Measurements from ENCODE around the gene WNT7B.

WNT7B gene

DNA sequence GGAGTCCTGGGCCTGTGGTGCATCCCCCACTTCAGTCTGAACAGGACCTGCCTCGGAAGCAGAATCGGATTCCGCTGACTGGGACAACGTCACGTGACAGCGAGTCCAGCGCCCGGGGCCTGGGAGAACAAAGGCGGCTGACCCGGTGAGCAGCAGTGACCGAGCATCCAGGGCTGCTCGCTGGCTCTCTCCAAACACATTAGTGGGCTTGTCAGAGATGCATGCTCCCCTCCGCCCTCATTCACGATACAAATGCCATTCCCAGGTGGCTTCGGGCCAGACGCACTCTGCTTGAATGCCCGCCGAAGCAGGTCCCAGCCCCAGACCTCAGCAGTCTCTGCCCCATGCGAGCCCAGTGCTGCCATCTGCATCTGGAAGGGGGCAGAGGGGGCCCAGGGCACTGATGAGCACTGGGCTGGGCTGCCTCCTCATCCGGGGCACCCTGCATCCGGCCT lies 91.0 kb downstream of the WNT7B start:
- TF ChIP-seq, protein P1, sequence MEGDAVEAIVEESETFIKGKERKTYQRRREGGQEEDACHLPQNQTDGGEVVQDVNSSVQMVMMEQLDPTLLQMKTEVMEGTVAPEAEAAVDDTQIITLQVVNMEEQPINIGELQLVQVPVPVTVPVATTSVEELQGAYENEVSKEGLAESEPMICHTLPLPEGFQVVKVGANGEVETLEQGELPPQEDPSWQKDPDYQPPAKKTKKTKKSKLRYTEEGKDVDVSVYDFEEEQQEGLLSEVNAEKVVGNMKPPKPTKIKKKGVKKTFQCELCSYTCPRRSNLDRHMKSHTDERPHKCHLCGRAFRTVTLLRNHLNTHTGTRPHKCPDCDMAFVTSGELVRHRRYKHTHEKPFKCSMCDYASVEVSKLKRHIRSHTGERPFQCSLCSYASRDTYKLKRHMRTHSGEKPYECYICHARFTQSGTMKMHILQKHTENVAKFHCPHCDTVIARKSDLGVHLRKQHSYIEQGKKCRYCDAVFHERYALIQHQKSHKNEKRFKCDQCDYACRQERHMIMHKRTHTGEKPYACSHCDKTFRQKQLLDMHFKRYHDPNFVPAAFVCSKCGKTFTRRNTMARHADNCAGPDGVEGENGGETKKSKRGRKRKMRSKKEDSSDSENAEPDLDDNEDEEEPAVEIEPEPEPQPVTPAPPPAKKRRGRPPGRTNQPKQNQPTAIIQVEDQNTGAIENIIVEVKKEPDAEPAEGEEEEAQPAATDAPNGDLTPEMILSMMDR (IDR thresholded peaks at IDR 0.05) = no peak
- TF ChIP-seq ZFX (IDR thresholded peaks at IDR 0.05; ENCODE audit: borderline replicate concordance) = no peak

DNA sequence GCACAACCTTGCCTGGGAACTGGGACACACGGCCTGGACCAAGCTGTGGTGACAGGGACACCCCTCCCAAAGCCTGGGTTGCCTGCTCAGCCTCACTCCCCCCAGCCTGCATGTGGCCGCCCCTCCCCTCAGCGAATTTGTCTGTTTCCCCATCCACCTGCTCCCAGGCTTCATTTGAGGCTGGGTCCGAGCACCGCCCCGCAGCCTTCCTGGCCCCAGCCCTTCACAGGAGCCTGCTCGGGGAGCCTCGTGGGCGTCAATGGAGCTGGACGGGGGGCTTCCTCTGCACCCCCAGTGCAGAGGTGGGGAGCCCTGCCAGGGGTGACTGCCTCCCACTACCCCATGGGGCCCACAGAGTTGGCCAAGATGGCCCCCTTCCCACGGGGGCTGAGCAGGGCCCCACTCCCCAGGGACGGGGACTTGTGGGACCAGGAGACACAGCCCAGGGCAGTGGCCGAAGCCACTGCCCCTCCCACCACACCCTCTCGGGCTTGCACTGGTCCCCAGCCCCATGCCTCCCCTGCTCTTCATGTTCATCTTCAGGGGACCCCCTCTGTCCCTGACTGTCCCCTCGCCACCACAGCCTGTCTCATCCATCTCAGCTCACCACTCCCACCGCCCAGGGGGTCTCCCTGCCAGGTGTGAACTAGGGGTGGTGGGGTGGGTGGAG lies 91.7 kb downstream of the WNT7B start:
- no peak overlapping the region for H3K27ac ChIP-seq
- no peak for TF ChIP-seq ZFX (IDR thresholded peaks at IDR 0.05; ENCODE audit: borderline replicate concordance)
- TF ChIP-seq, protein P1 (IDR thresholded peaks at IDR 0.05) = no peak

More for the DNA sequence above, 91.0 kb downstream of the WNT7B start:
- H3K27ac ChIP-seq = no peak overlapping the region

DNA sequence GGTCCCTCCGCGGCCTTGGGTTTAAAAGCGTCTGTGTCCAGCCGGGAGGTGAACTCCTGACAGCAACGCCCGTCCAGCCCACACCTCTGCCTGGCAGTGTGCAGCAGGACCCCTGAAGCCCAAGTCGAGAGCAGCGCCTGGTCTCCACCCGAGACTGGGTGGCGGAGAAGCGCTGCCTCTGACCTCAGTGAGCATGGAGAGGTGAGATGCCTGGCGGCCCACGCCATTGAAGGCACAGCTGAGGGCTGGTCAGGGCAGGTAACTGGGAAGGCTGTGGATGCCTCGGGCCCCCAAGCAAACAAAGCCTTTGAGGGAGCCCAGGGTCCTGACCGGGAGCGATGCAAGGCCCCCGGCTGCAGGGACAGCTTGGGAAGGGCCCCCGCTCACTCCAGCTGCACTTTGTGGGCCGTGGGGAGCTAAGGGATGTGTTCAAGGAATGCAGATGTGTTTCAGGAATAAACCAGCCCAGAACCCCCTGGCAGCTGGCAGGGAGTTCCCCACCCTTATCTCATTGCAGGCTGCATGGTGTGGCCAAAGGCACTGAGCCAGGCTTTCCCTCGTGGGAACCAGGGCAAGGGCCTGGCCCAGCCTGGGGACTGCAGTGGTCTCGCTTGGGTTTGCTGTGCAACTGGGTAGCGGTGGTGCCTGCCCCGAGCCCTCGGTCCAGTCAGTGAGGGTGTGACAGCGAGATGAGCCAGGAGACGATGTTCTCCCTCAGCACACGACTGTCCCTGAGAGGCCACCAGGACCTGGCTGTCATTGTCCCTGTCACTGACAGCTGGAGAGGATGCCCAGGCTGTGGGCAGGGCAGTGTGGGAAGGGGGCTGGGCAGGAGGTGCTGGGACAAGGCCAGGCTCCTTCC lies 92.5 kb downstream of the WNT7B start:
- TF ChIP-seq, protein P1 (IDR thresholded peaks at IDR 0.05) = no peak
- TF ChIP-seq ZFX (IDR thresholded peaks at IDR 0.05; ENCODE audit: borderline replicate concordance) = no peak
- no peak overlapping the region for H3K27ac ChIP-seq

DNA sequence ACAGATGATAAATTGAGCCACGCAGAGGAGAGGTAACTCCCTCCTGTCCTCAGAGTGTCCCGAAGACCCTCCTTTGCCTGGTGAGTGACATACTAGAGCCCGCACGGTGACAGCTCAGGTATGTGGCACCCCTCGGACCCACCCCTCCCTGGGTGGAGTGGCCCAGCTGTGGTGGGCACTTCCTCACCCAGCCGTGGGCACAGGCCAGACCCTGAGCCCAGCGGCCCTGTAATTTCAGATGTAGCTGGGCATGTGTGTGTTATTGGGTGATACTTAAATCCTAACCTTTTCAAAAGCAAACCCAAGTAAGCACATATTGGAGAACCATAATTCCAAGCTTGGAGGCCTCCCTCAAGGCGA lies 93.2 kb downstream of the WNT7B start:
- H3K27ac ChIP-seq = no peak overlapping the region
- TF ChIP-seq, protein P1 (IDR thresholded peaks at IDR 0.05) = no peak
- TF ChIP-seq ZFX (IDR thresholded peaks at IDR 0.05; ENCODE audit: borderline replicate concordance) = no peak

DNA sequence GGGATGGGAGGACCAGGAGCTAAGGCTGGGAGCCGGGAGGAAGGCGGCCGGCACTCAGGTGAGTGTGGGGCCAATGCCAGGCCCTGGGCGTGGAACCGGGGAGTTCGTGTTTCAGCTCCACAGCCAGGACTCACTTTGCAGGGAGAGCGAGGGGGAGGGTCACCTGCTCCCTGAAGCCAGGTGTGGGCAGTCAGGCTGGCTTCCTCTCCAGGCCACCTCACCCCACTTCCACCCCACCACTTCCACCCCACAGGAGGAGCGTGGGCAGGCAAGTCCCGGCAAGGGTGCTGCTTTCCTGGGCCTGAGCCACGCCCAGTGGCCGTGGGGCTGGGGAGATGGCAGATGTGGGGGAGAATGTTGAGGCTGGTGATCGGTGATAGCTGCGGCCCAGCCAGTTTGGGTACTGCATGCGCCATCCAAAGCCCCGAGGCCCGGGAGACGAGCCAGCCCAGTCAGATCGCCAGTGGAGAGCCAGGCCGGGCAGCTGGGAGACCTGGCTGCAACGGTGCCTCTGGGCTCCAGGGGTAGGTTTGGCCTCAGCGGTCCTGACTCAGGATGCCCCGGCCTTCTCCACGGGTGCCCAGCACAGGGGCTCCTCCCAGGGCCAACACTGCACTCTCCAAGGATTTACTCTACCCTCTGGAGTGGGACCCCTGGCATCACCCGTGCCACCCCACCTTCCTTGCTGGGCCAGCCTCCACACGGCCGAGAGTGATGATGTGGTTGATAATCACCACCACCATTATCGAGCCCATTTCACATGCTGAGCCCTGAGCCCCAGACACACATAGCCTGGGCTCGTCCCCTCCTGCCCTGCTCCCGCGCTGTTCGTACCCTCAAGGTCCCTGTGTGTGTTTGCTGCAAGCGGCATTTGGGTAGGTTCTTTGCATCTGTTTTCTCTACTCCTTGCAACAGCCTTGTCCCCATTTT lies 93.8 kb downstream of the WNT7B start:
- no peak overlapping the region for H3K27ac ChIP-seq
- no peak for TF ChIP-seq ZFX (IDR thresholded peaks at IDR 0.05; ENCODE audit: borderline replicate concordance)
- TF ChIP-seq, protein P1 (IDR thresholded peaks at IDR 0.05) = no peak

DNA sequence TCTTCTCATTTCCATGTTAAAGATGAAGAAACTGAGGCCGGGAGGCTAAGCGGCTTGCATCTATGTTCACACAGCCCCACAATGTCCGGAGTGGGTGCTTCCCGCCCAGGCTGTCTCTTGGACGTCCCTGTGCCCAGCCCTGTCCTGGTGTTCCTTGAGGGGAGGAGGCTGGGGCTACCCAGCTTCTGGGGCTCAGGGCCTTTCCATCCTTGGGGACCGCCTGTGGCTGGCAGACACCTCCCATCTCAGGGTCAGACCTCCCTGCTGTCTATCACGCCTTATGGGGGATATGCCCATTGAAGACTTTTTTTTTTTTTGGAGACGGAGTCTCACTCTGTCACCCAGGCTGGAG lies 95.5 kb downstream of the WNT7B start:
- TF ChIP-seq, protein P1 (IDR thresholded peaks at IDR 0.05) = no peak
- TF ChIP-seq ZFX (IDR thresholded peaks at IDR 0.05; ENCODE audit: borderline replicate concordance) = no peak
- H3K27ac ChIP-seq = no peak overlapping the region
